Esophagus muscularis mucosa (tissue), 4 donors: ENCODE measurements around the gene NARF. TPM values are rescaled to one million over a fixed set of nuclear protein-coding genes. Genes with fewer than 3 reads are reported as not detected.
"Not testable (repeated sequence)": the region's sequence is repeated elsewhere in the genome, so short reads cannot be mapped to it uniquely, and the experiment has no call there.

Source experiments
- DNase-seq: peaks from one replicate; pipeline ENCODE4 v3.0.0-alpha.2; 2017; ENCODE audit errors: extremely low spot score
- H3K27ac ChIP-seq, 4 donors: fragments of 200-600 bp; sonication (generic); replicated peaks in 1 of 4; 1 replicate in 3 of 4; 2 replicates in 1 of 4; pipeline ENCODE4 v1.5.1; 2016 to 2019; ENCODE audit warnings: mild to moderate bottlenecking in 1 of 4
- H3K27me3 ChIP-seq, 4 donors: fragments of 200-600 bp; sonication (generic); one replicate each; pipeline versions ENCODE4 v1.5.1 to v1.6.0; 2016 to 2019
- H3K36me3 ChIP-seq, 4 donors: fragments of 200-600 bp; sonication (generic); one replicate each; pipeline ENCODE4 v1.5.1; 2016 to 2019
- H3K4me1 ChIP-seq, 4 donors: fragments of 200-600 bp; sonication (generic); one replicate each; pipeline ENCODE4 v1.5.1; 2016 to 2019
- H3K4me3 ChIP-seq, 4 donors: fragments of 200-600 bp; sonication (generic); 1 replicate in 2 of 4; 2 replicates in 2 of 4; pipeline ENCODE4 v1.5.1; 2016 to 2019; ENCODE audit warnings: mild to moderate bottlenecking in 4 of 4, moderate library complexity in 1 of 4
- H3K9me3 ChIP-seq, 4 donors: fragments of 200-600 bp; sonication (generic); 1 replicate in 3 of 4; 2 replicates in 1 of 4; pipeline ENCODE4 v1.5.1; 2016 to 2019
- CTCF ChIP-seq, 3 experiments: fragments of 200-600 bp in 2 of 3; fragments of 450-650 bp in 1 of 3; sonication (generic) in 2 of 3; IDR thresholded peaks; one replicate each; pipeline ENCODE4 v1.5.1; 2017 to 2019; ENCODE audit warnings: antibody characterized with exemption in 3 of 3, mild to moderate bottlenecking in 2 of 3, moderate library complexity in 1 of 3
- EP300 ChIP-seq: sonication (generic); formaldehyde crosslinking; IDR thresholded peaks from one replicate; pipeline ENCODE4 v1.6.1; 2017; ENCODE audit warnings: antibody characterized with exemption
- POLR2A ChIP-seq: fragments of 450-650 bp; IDR thresholded peaks from one replicate; pipeline ENCODE4 v1.6.1; 2017; ENCODE audit warnings: antibody characterized with exemption, moderate library complexity, mild to moderate bottlenecking, low read depth
- POLR2AphosphoS5 ChIP-seq, 2 donors: sonication (generic); formaldehyde crosslinking; IDR thresholded peaks; one replicate each; pipeline ENCODE4 v1.6.1; 2017; ENCODE audit warnings: antibody characterized with exemption in 2 of 2
- WGBS: methylation state at CpG from one replicate; pipeline ENCODE4 v1.1.5; 2018; 5-methylcytosine and 5-hydroxymethylcytosine counted together
- intact Hi-C: fragments of 100-400 bp; cut with DNase I; formaldehyde crosslinking; loops from one replicate; pipeline ENCODE4 v1.15.1; 2023
- total RNA-seq, 4 donors: library from RNA; depleted of rRNA; stranded (reverse); fragments of >200 nt; gene quantifications; one replicate each; pipeline versions ENCODE4 v1.1.0 to v1.2.1, GENCODE V29; 2016

The NARF gene
- total RNA-seq, 4 donors from 2014 or later, result 26.2 to 30.9 (median 29.3) TPM

GRCh38 chr17:82458885-82459424 is 414 bp downstream of the NARF start:
- Histone ChIP-seq H3K27me3 (no peaks in the 10 kb centered on the region), H3K4me1 (peaks cover 20 to 43% (median 33%) of the 10 kb centered on the region in 4 donors), H3K27ac (peak overlapping the region; percentile 99 to 100 (median 100)), H3K9me3 (no peaks in the 10 kb centered on the region), H3K36me3 (peaks cover 30 to 41% (median 39%) of the 10 kb centered on the region in 4 donors), H3K4me3 (peak overlapping the region; percentile 84 to 99 (median 97))
- DNase-seq, result no peak
- intact Hi-C loops, result no loop called here
- TF ChIP-seq EP300 (no peak), POLR2AphosphoS5 (IDR thresholded peaks at IDR 0.05) (peak in 1 of 2 donors; percentile 3)
- 2% methylated on average over 10 of the region's 62 CpGs for WGBS

- H3K4me1 ChIP-seq, result peaks cover 20 to 51% (median 33%) of the 10 kb centered on the region in 4 donors
- H3K36me3 ChIP-seq, result peaks cover 40 to 51% (median 49%) of the 10 kb centered on the region in 4 donors
- not testable (repeated sequence) for H3K27ac ChIP-seq
Measured at GRCh38 chr17:82459936-82460335, 1.4 kb downstream of the NARF start.

GRCh38 chr17:82461827-82462524 is 3.4 kb downstream of the NARF start:
- Histone ChIP-seq H3K27me3 (no peaks in the 10 kb centered on the region), H3K9me3 (no peaks in the 10 kb centered on the region), H3K4me3 (no peak overlapping the region), H3K4me1 (peaks cover 19 to 41% (median 25%) of the 10 kb centered on the region in 4 donors), H3K36me3 (peaks cover 46 to 71% (median 70%) of the 10 kb centered on the region in 4 donors), H3K27ac (no peak overlapping the region)
- no peak for DNase-seq
- TF ChIP-seq CTCF (IDR thresholded peaks at IDR 0.05), result no peak
- TF ChIP-seq EP300, result no peak
- TF ChIP-seq POLR2A, result no peak
- no peak for TF ChIP-seq POLR2AphosphoS5 (IDR thresholded peaks at IDR 0.05)
- intact Hi-C loops, result no loop called here
- 74% methylated on average over 10 of the region's 10 CpGs for whole genome bisulfite sequencing

More at GRCh38 chr17:82459936-82460335, 1.4 kb downstream of the NARF start:
- H3K9me3 ChIP-seq, H3K27me3 ChIP-seq, intact Hi-C loops, DNase-seq: not testable (repeated sequence)
- H3K4me3 ChIP-seq, result peak overlapping the region in 1 of 4 donors; percentile 84
- 93% methylated on average over 9 of the region's 9 CpGs for WGBS

- no peak for DNase-seq
- WGBS, result 74% methylated on average over 6 of the region's 6 CpGs
- intact Hi-C loops, result no loop called here
- no peaks in the 10 kb centered on the region for H3K9me3 ChIP-seq
- no peak for TF ChIP-seq EP300
- TF ChIP-seq POLR2A, result no peak
- no peak for TF ChIP-seq CTCF (IDR thresholded peaks at IDR 0.05)
- no peak for TF ChIP-seq POLR2AphosphoS5 (IDR thresholded peaks at IDR 0.05)
- peaks cover 50 to 85% (median 79%) of the 10 kb centered on the region in 4 donors for H3K36me3 ChIP-seq
- H3K4me1 ChIP-seq, result peaks cover 11 to 33% (median 16%) of the 10 kb centered on the region in 4 donors
- no peaks in the 10 kb centered on the region for H3K27me3 ChIP-seq
- peak overlapping the region in 1 of 4 donors; percentile 36 for H3K27ac ChIP-seq
- no peak overlapping the region for H3K4me3 ChIP-seq
Measured at GRCh38 chr17:82463391-82463790, 4.8 kb downstream of the NARF start.

DNA sequence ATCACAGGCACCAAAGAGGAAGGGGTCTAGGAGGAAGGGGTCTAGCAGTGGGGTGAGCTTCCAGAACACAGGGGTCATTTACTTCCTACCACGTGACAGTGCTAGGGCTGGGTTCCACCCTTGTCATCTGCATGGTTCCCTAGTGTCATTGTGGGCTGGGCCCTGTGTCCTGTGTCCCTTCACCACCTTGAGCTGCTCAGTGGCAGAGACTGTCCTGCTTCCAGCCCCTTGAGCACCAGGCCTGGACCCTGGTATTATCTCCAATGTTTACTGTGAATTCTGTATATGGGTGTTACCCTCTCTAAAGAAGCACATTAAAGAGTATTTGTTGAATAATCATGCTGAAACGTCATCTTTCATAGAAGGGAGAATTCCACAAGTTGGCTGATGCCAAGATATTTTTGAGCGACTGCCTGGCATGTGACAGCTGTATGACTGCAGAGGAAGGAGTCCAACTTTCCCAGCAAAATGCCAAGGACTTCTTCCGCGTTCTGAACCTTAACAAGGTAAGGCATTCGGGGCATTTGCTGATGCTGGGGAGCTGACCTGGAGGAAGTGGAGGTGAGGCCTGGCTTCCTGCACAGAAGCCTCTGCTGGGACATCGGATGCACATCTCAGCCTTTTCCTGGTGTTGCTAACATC is 5.5 kb downstream of the NARF start:
- no peak for TF ChIP-seq POLR2A
- TF ChIP-seq CTCF (IDR thresholded peaks at IDR 0.05), result no peak
- TF ChIP-seq EP300, result no peak
- no peak for TF ChIP-seq POLR2AphosphoS5 (IDR thresholded peaks at IDR 0.05)
- Histone ChIP-seq H3K27me3 (no peaks in the 10 kb centered on the region), H3K36me3 (peaks cover 57 to 92% (median 86%) of the 10 kb centered on the region in 4 donors), H3K4me3 (no peak overlapping the region), H3K4me1 (peaks cover 9 to 32% (median 15%) of the 10 kb centered on the region in 4 donors), H3K9me3 (no peaks in the 10 kb centered on the region), H3K27ac (peak overlapping the region in 2 of 4 donors; percentile 36)
- intact Hi-C loops, result no loop called here
- 62% methylated on average over 7 of the region's 7 CpGs for WGBS
- no peak for DNase-seq
